ENCODE measurements around the gene NOVA2.
"Not testable (repeated sequence)": the region's sequence is repeated elsewhere in the genome, so short reads cannot be mapped to it uniquely, and the experiment has no call there.

Gene NOVA2

DNA sequence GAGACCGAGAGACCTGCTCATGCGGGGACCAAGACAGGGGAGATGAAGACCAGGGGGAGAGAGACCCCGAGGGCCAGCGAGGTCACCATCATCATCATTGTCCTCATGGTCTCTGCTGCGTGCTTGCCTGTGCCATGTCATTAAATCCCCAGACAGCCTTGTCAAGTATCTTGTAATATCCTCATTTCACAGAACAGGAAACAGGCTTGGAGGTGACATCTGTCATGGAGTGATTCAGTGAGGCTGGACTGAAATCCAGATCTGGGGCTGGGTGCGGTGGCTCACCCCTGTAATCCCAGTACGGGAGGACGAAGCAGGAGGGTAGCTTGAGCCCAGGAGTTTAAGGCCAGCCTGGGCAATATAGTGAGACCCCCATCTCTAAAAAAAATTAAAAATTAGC is 53.2 kb downstream of the NOVA2 start:
- DNase-seq, result no peak

DNA sequence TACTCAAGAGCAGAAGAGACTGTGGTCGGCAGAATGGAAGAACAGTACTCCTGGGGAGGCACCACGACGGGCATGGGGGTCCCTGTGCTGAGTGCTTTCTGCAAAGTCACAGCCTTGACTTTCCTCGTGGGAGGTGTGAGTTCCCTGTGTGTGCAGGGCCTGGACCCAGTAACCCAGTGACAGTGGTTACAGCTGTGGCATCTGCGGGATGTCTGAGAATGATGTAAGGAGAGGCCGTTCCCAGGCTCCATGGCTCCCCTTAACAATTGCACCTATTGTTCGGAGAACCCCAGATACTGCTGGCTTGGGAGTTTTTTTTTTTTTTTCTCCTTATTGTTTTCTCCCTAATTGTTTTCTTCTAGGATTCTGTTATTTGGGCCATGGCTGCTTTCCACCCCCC is 54.0 kb downstream of the NOVA2 start:
- no peak for DNase-seq

DNA sequence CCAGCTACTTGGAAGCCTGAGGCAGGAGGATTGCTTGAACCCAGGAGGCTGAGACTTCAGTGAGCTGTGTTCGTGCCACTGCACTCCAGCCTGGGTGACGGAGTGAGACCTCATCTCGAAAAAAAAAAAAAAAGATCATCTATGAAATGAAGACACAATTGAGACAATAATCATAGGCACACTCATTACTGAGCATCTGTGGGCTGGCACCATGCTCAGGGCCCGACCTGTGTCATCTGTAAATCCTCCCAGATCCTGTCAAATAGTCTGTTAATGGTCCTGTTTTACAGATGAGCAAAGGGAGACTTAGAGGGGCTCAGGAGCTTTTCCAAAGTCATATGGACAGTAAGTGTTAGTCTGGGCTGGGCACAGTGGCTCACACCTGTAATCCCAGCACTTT is 54.9 kb downstream of the NOVA2 start:
- DNase-seq, result no peak

GRCh38 chr19:45917421-45918091 is 56.1 kb downstream of the NOVA2 start:
- DNase-seq, result no peak

DNA sequence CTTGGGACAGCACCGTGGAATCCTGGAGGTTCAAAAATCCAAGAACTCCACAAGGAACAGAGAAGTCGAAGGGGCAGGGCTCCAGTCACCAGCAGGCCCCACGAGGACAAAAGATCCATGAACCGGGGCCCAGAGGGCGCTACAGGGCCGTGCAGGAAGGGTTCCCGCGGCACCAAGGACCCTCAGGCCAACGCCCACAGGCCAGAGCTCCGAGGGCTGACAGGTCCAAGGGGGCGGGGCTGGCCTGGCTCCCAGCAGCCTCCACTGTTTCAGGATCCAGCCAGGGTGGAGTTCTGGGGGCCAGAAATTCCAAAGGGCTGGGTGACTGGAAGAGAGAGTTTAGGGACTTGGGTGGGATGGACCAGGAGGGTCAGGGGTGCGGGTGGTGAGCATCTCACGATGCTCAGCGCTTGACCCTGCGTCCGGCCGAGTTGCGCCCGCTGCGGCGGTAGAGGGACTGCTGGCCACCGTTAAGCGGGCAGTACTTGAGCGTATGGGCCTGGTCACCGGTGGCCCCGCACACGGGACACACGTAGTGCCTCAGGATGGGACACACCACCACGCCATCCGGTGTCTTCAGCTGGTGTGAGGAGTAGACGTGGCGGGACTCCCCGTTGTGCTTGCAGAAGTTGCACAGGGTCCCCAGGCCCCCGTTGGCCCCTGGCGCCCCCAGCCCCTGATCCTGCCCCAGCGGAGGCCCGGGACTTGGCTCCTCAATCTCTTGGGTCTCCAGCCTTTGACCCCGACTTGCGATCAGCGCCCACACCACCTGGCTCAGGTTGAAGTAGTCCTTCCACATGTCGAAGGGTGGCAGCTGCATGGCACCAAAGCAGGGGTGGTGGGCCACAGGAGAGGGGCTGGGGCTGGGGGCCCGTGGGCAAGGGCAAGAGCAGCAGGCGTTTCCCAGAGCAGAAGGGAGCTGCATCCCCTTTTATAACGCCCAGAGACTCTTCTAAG is 59.5 kb downstream of the NOVA2 start, which contains the start of gene NANOS2:
Gene NANOS2, minus strand, starts transcription at position 905 of the 957 bp plus-strand sequence. Its CDS starts 85 bp downstream, at position 820.
- DNase-seq, result no peak

DNA sequence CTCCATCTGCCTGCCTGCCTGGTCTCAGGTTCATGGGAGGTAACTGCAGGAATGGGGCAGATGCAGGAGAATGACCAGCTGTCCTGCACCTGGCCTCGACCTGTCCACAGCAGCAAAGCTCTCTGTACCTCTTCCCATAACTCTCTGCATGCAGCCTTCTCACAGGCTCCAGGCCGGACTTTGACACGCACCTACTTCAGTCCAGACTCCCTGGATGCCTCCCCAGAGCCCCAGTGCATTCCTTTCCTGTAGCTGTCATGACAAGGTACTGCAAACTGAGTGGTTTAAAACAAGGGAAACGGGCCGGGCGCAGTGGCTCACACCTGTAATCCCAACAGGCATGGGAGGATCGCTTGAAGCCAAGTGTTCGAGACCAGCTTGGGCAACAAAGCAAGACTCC is 62.4 kb downstream of the NOVA2 start:
- no peak for DNase-seq

GRCh38 chr19:45908956-45909355 is 64.7 kb downstream of the NOVA2 start:
- DNase-seq, result no peak

DNA sequence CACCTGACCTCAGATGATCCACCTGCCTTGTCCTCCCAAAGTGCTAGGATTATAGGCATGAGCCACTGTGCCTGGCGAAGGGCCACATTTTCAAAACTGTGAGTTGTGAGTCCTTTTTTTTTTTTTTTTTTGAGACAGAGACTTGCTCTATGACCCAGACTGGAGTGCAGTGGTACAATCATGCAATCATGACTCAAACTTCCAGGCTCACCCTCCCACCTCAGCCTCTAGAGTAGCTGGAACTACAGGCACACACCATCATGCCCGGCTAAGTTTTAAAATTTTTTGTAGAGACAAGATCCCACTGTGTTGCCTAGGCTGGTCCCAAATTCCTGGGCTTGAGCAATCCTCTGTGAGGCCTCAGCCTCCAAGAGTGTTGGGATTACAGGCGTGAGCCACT is 67.4 kb downstream of the NOVA2 start:
- DNase-seq, result no peak

DNA sequence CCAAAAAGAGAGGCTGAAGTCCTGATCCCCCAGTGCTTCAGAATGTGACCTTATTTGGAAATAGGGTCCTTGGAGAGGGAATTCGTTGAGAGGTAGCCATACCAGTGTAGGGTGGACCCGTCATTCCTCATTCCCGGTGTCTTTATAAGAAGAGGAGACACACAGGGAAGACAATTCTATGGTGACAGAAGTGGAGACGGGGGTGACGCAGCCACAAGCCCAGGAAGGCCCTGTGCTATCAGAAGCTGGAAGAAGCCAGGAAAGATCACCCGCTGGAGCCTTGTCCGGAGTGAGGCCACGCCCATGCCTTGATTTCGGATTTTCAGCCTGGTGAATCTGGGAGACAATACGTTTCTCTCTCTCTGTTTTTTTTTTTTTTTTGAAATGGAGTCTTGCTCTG is 68.7 kb downstream of the NOVA2 start:
- no peak for DNase-seq

- peak; percentile 92 for DNase-seq
Measured at GRCh38 chr19:45902651-45903625, 70.7 kb downstream of the NOVA2 start.

DNA sequence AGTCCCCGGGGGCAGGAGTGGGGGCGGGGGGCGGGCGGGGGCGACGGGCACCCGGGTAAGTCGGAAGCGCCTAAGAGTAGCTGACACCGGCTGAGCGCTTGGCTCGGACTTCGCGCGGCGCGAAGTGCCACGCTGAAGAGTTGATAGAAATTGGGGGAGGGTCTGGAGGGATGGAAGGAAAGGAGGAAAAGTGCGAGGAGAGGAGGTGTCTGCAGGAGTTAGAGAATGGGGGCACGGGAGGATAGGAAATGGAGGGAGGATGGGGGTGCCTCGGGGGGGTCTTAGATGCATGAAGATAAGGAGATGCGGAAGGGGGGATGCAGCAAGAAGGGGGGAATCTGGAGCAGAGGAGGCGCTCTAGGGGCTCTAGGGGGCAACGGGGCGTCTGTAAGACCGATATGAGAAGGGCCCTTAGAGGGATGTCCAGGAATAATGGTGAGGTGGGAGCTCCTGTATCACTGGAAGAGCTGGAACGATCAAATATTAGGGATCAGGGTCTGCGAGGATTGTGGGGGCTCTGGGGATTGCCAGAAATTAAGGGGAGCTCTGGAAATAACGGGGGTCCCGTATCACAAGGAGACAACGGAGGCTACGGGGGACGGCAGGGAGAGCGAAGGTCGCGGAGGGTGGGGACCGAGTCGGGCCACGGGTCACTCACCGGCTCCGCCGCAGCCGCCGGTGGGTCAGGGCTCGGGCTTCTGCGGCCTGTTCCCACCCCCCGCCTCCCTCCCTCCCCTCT is 71.6 kb downstream of the NOVA2 start, which contains the start of gene MYPOP:
Gene MYPOP, minus strand, starts transcription at position 702 of the 739 bp plus-strand sequence. CDS start 840 bp downstream, outside the sequence.
- DNase-seq, result no peak

DNA sequence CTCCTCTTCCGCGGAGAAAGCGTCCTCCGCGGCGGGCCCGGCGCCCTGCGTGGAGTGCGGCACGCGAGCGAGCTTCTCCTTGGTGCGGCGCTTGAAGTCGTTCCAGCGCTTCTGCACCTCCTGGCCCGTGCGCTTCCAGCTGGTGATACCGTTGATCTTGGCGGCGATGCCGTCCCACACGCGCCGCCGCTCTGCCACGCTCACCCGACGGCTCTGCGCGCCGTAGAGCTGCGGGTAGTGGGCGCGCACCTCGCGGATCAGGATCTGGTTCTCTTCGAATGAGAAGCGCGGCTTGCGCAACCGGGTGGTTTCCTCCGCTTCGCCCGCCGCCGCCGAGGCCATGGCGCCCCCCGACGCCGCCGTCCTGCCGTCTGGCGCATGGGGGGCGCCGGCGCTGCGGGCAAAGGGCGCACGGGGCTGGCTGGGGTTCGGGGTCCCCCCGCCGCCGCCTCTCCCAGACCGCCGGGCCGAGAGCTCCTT is 72.2 kb downstream of the NOVA2 start:
- no peak for DNase-seq

DNA sequence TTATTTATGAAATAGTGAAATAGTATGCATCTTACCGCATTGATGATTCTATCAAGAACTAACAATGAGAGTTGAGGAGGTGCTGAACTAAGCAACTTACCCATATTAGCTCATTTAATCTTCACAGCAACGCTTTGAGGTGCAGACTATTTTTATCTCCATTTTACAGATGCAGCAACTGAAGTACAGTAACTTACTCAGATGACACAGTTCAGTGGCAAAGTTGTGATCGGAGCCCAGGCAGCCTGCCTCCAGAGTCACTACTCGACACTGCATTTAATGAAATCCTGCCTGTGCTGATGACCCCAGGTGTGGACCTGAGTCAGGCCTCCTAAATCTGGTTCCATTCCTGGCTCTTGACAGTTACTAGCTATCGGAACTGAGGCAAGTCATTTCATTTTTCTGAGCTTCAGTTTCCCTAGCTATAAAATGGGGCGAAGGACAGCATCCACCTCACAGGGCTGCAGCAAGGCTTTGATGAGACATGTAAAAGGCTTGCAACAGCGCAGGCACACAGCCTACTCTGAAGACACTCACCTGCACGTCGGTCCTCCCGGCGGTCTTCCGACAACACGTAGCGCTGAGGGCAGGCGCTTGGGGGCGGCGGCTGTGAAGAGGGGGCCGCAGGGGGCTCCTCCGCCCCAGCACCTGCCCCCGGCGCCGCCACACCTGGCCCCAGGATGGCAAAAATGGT is 72.8 kb downstream of the NOVA2 start:
- DNase-seq, result no peak

DNA sequence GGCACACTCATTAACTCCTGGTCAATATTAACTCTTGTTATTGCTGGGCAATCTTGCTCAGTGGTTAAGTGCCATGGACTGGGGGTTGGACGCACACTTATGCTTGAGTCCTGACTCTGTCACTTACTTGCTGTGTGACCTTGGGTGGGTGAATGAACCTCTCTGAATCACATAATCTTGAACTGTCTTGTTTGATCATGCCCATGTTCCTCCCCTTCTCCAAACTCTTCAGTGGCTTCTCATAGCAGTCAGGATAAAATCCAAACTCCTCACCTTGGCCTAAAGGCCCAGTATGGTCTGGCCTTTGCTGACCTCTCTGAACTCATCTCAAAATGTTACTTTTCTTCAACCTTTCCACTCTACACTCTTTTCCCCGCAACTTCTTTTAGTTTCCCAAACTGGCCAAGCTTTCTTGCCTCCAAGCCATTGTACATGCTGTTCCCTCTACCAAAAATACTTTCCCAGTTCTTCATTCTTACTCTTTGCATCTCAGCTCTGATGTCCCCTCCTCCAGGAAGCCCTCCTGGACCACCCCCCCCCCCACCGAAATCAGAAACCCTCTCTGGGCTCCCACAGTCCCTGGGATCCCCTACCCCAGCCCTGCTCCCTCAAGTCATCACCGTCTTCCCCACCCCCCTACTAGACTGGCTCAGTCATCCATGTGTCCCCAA is 73.6 kb downstream of the NOVA2 start:
- DNase-seq, result no peak

- DNase-seq, result no peak
Measured at GRCh38 chr19:45899253-45899652, 74.4 kb downstream of the NOVA2 start.

GRCh38 chr19:45897261-45897812 is 76.3 kb downstream of the NOVA2 start:
- DNase-seq, result no peak

- not testable (repeated sequence) for DNase-seq
Measured at GRCh38 chr19:45895983-45896599, 77.6 kb downstream of the NOVA2 start.

- DNase-seq, result no peak
Measured at GRCh38 chr19:45895519-45895972, 78.1 kb downstream of the NOVA2 start.

DNA sequence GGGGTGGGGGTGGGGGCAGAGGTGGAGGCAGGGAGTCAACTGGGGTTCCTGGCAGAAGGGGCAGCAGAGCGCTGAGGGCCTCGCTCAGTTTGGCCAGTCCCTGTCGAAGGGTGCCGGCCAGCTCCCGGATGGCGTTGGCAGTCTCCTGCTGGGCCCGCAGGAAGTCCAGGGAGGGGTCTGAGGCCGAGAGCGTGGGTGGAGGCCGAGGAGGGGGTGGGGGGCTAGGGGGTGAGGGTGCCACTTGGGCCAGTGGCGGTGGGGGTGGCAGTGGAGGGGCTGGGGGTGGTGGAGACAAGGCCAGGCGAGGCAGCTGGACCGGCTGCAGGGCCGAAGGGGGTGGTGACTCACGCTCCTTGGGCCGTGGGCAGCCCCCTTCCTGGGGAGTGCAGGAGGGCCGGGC is 82.8 kb downstream of the NOVA2 start:
- DNase-seq, result no peak
